PC-9 (cell line): ENCODE measurements around the gene SFT2D3. TPM values are rescaled to one million over a fixed set of nuclear protein-coding genes. Genes with fewer than 3 reads are reported as not detected.

ENCODE experiments used
- BruUV-seq: library from RNA; stranded (reverse); fragments of 400-500 nt; replicated peaks from 2 replicates; lab custom pipeline; 2021; lab: Mats Ljungman, UMichigan
- CTCF ChIA-PET: fragments of 300-600 bp; sonication (Branson Sonifier 250); formaldehyde crosslinking; loops from one replicate; lab custom pipeline; 2022; ENCODE audit warnings: antibody characterized with exemption; lab: Charles Lee
- POLR2A ChIA-PET: fragments of 300-600 bp; sonication (Branson Sonifier 250); formaldehyde crosslinking; loops from one replicate; lab custom pipeline; 2022; ENCODE audit warnings: antibody characterized with exemption; ENCODE audit not compliant: unreplicated experiment; lab: Charles Lee
- DNase-seq, 2 experiments: peaks; one replicate each; pipeline versions ENCODE4 v3.0.0 to v3.0.0-alpha.2; 2015 to 2022; ENCODE audit warnings: mixed read lengths in 1 of 2
- H2AFZ ChIP-seq: fragments of 200-600 bp; sonication (generic); 2 replicates; pipeline ENCODE4 v1.8.1; 2017; ENCODE audit warnings: antibody characterized with exemption
- H3F3A ChIP-seq: fragments of 200-600 bp; sonication (generic); 2 replicates; pipeline ENCODE4 v1.8.1; 2017; ENCODE audit warnings: antibody characterized with exemption, mild to moderate bottlenecking, low read depth; ENCODE audit not compliant: insufficient read depth
- H3K27ac ChIP-seq: fragments of 200-600 bp; sonication (generic); 2 replicates; pipeline ENCODE4 v1.6.1; 2016; ENCODE audit warnings: mixed run types
- H3K27me3 ChIP-seq: fragments of 200-600 bp; sonication (generic); 2 replicates; pipeline ENCODE4 v1.6.1; 2016; ENCODE audit warnings: low read depth, mixed run types; ENCODE audit not compliant: insufficient read depth
- H3K36me3 ChIP-seq: fragments of 200-600 bp; sonication (generic); 2 replicates; pipeline ENCODE4 v1.6.1; 2016; ENCODE audit warnings: low read depth, mixed run types
- H3K4me1 ChIP-seq: fragments of 200-600 bp; sonication (generic); replicated peaks from 2 replicates; pipeline ENCODE4 v1.6.1; 2016; ENCODE audit warnings: mixed run types; ENCODE audit not compliant: insufficient read depth
- H3K4me2 ChIP-seq: fragments of 200-600 bp; sonication (generic); 2 replicates; pipeline ENCODE4 v1.6.1; 2017; ENCODE audit warnings: mixed run types
- H3K4me3 ChIP-seq: fragments of 200-600 bp; sonication (generic); 2 replicates; pipeline ENCODE4 v1.6.1; 2016; ENCODE audit warnings: mixed run types
- H3K79me2 ChIP-seq: fragments of 200-600 bp; sonication (generic); 2 replicates; pipeline ENCODE4 v1.6.1; 2017; ENCODE audit warnings: low read depth, mixed run types
- H3K9me2 ChIP-seq: fragments of 200-600 bp; sonication (generic); 2 replicates; pipeline ENCODE4 v1.8.1; 2017; ENCODE audit warnings: mild to moderate bottlenecking; ENCODE audit not compliant: insufficient read depth
- H3K9me3 ChIP-seq: fragments of 200-600 bp; sonication (generic); 2 replicates; pipeline ENCODE4 v1.8.1; 2016; ENCODE audit warnings: low read depth; ENCODE audit not compliant: insufficient read depth
- H4K20me1 ChIP-seq: fragments of 200-600 bp; sonication (generic); 2 replicates; pipeline ENCODE4 v1.8.1; 2017; ENCODE audit not compliant: insufficient read depth
- EZH2 ChIP-seq: fragments of 200-600 bp; sonication (generic); IDR thresholded peaks from 2 replicates; pipeline ENCODE4 v1.8.0; 2017; ENCODE audit warnings: antibody characterized with exemption, low read depth
- intact Hi-C: fragments of 100-400 bp; cut with micrococcal nuclease; formaldehyde crosslinking; loops from one replicate; pipeline ENCODE4 v1.10.0; 2022; ENCODE audit not compliant: unreplicated experiment
- total RNA-seq: library from RNA; stranded (reverse); gene quantifications from 2 replicates; pipeline ENCODE4 v1.2.3, GENCODE V29; 2021
- TF ChIP-seq, protein P1 (sequence below): fragments of 200-600 bp; sonication (generic); conservative IDR thresholded peaks from 2 replicates; pipeline ENCODE4 v1.6.1; 2017; ENCODE audit warnings: mixed run types, antibody characterized with exemption, mild to moderate bottlenecking, moderate library complexity

Gene SFT2D3
- total RNA-seq, 1 experiment from 2014 or later: 7.3 TPM

DNA sequence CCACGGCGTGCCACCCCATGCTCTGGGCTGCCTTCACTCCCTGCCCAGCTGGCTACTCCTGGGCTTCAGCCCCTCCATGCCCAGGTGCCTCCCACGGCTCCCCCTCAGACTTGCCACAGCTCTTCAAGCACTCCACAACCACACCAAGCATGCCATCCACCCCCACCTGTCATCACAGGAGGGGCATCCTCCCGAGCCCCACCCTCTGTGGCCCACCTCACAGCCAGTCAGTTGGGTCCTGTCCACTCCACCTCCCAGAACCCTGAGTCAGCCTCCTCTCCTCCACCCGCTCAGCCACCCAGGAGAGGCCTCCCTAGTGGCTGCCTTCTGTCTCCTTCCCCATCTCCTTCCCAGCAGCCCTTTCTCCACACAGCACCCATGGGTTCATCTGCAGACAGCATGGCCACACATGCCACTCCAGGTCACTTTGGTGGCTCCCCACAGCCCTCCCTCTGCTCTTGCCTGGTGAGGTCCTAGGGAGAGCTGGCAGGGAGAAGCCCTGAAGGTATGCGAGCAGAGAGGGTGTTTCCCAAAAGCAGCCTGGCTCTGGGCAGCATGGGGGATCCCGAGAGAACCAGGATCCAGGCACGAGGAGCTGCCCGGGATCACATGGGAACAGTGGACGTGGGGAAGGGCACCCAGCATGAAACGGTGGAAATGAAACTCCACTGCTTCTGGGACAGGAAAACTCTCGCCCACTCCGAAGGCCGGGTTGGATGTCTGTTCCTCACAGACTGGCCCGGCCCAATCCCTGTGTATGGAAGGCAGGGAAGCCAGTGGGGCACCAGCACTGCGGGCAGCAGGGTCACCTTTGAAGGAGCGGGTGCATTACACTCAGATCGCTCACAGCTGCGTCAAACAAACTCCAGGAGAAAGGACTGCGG is 28.7 kb upstream of the SFT2D3 start:
- ChIA-PET POLR2A (no interaction called here), CTCF (interaction anchor here (0.8 kb wide), 1 partner anchor 25 kb away, joined by 3 read pairs; no protein-coding TSS in a partner anchor)
- no peak for DNase-seq
- Histone ChIP-seq H3K4me3 (no peak overlapping the region), H4K20me1 (no peaks in the 10 kb centered on the region), H3K9me3 (no peaks in the 10 kb centered on the region), H3F3A (no peaks in the 10 kb centered on the region; the same call in 1 of the 2 replicates), H3K27ac (no peak overlapping the region), H3K27me3 (peaks cover 87% of the 10 kb centered on the region), H3K4me1 (no peaks in the 10 kb centered on the region), H3K9me2 (no peaks in the 10 kb centered on the region), H3K4me2 (no peak overlapping the region), H3K36me3 (no peaks in the 10 kb centered on the region), H2AFZ (no peak overlapping the region), H3K79me2 (no peaks in the 10 kb centered on the region)
- TF ChIP-seq, protein P1, sequence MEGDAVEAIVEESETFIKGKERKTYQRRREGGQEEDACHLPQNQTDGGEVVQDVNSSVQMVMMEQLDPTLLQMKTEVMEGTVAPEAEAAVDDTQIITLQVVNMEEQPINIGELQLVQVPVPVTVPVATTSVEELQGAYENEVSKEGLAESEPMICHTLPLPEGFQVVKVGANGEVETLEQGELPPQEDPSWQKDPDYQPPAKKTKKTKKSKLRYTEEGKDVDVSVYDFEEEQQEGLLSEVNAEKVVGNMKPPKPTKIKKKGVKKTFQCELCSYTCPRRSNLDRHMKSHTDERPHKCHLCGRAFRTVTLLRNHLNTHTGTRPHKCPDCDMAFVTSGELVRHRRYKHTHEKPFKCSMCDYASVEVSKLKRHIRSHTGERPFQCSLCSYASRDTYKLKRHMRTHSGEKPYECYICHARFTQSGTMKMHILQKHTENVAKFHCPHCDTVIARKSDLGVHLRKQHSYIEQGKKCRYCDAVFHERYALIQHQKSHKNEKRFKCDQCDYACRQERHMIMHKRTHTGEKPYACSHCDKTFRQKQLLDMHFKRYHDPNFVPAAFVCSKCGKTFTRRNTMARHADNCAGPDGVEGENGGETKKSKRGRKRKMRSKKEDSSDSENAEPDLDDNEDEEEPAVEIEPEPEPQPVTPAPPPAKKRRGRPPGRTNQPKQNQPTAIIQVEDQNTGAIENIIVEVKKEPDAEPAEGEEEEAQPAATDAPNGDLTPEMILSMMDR: no peak
- no peak for TF ChIP-seq EZH2
- BruUV-seq: no TSS peak
- intact Hi-C loops: loop anchor here (1.0 kb wide), 1 partner anchor 49 kb away; no protein-coding TSS in a partner anchor

DNA sequence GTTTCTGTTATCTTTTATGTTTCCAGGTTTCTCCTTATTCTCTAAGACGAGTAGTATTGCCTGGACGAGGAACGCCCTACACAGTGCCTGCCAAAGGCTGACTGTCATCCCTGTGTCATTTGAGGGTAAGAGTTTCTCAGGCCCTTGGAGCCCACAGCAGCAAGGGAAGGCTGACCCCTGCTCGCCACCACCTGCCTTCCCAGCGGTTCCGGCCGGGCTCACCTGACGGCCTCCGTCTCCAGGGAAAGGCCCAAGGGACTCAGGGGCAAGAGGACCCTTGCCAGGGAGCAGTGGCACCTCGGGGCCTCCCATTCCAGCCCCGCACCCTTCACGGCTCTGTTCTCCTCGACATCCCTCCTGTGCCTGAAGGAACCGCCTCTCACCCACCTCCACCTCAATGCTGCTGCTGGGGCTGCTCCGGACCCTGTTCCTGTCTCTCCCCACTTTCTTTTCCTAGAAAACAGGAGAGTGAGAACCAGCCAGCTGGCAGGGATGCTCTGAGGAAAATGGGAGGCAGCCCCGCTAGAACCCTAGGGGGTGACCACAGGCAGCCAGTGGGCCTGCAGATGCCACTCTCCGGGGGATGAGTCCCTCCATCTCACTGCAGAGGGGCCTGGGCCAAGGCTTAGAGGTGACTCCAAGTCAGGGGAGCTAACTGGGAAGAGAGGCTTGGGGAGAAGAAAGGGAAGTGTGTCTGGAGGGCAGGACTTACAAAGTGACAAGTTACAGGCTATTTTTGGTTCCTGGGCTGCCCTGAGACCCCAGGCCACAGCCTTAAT is 27.8 kb upstream of the SFT2D3 start:
- no peak for TF ChIP-seq EZH2
- TF ChIP-seq, protein P1: no peak
- H3K4me3 ChIP-seq: no peak overlapping the region
- ChIA-PET POLR2A (no interaction called here), CTCF (no interaction called here)
- H3K4me2 ChIP-seq: no peak overlapping the region
- no peak overlapping the region for H3K27ac ChIP-seq
- H3K79me2 ChIP-seq: no peaks in the 10 kb centered on the region
- H3F3A ChIP-seq: no peaks in the 10 kb centered on the region; the same call in 1 of the 2 replicates
- BruUV-seq: no TSS peak
- intact Hi-C loops: no loop called here
- DNase-seq: no peak
- no peaks in the 10 kb centered on the region for H3K4me1 ChIP-seq
- no peaks in the 10 kb centered on the region for H3K36me3 ChIP-seq
- H3K27me3 ChIP-seq: peaks cover 88% of the 10 kb centered on the region
- H4K20me1 ChIP-seq: no peaks in the 10 kb centered on the region
- no peaks in the 10 kb centered on the region for H3K9me2 ChIP-seq
- H2AFZ ChIP-seq: no peak overlapping the region
- no peaks in the 10 kb centered on the region for H3K9me3 ChIP-seq
